ENCODE results near the gene TSSK6. TPM values are rescaled to one million over a fixed set of nuclear protein-coding genes. Genes with fewer than 3 reads are reported as not detected.
"Not testable (repeated sequence)": the region's sequence is repeated elsewhere in the genome, so short reads cannot be mapped to it uniquely, and the experiment has no call there.

Gene TSSK6
- total RNA-seq, 2 experiments from 2014 or later, result 3.4 to 3.9 TPM

DNA sequence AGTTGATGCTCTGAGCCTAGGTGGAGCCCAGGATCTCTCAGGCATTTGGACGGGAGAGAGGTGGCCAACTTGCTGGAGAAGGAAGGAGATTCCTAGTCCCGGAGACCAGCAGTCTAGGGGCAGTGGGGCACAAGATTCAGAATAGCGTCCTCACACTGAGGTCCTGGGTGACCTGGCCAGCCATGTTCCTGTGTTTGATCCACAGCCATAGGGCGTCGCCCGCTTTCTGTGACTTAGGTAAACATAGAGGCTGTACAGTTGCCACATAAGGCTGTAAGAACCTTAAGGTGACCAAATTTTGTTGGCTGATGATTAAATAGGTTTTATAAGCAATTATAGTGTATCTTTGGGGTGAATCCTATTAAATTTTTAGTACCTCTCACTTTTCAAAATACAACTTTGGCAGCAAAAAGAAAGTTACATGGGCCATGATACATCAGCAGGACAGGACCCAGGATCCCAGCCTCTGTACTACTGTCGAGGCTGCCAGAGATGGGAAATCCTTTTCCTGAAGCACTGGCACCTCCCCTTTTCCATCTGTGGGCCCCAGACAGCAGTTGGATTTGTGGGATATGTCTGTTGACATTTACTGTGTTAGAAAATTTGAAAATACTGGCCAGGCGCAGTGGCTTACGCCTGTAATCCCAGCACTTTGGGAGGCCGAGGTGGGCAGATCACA is 37.5 kb downstream of the TSSK6 start:
- peaks cover 77% of the 10 kb centered on the region for H3K4me1 Mint-ChIP-seq (ENCODE audit: low read depth)
- DNase-seq (no peak), ATAC-seq (no peak)
- no peak overlapping the region for H3K4me3 Mint-ChIP-seq
- ChIA-PET CTCF (interaction anchor here (0.6 kb wide), 1 partner anchor 120 kb away, joined by 4 read pairs; no protein-coding TSS in a partner anchor), POLR2A (interaction anchor here (0.8 to 1.5 kb wide), 2 partner anchors 10 to 19 kb away, joined by 3 to 4 read pairs; no protein-coding TSS in a partner anchor)
- peaks cover 50% of the 10 kb centered on the region for H3K36me3 Mint-ChIP-seq (ENCODE audit: low read depth)
- peak overlapping the region; percentile 27 for H3K27ac Mint-ChIP-seq
- no peaks in the 10 kb centered on the region for H3K9me3 Mint-ChIP-seq (ENCODE audit: insufficient read depth)
- H3K27me3 Mint-ChIP-seq (ENCODE audit: low read depth), result no peaks in the 10 kb centered on the region

DNA sequence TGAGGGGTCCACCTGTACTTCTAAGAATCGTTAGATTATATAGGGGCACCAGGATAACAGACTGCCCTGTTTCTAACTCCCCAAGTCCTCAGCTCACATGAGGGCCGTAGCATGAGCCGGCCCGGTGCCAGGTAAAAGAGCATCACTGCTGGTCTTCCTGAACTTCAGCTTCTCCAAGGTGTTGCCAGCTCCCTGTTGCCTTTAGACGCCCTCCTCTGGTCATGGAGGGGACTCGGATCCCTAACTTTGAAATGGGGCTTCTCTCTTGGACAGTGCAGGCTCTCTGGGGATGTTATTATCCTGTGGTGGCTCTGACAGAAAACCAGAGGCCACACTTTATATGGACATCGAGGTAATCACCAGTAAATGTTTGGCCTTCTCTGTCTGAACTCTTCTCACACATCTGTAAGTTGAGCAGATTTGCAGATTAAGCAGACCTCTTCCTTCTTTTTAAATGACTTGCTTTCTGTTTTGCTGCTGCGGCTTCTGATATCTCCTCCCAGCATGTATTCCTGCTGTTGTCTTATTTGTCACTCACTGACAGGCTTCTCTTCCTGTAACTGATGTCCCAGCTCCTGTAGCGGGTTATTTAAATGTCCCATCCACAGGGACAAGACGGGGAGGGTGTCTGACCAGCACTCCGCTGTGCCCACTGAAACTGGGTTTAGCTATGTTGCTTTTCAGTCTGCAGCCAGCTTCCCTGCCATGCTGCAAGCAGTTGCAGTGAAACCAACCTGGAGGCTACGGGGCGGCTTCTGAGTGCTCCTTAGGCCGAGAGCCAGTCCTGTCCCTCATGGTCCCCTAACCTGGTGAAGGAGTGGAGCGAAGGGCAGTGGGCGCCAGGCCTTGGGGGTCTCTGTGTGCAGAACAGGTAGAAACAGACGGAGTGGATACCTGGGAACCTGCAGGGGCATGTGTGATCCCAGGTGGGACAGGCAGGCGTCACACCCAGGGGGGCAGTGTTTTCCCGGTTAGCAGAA is 39.2 kb downstream of the TSSK6 start:
- H3K36me3 Mint-ChIP-seq (ENCODE audit: low read depth), result peaks cover 58% of the 10 kb centered on the region
- ATAC-seq (no peak), DNase-seq (no peak)
- ChIA-PET POLR2A (no interaction called here), CTCF (interaction anchor here (1.0 to 2.6 kb wide), 3 partner anchors 13 to 109 kb away, joined by 3 to 13 read pairs (median 4); no protein-coding TSS in a partner anchor)
- H3K4me1 Mint-ChIP-seq (ENCODE audit: low read depth), result peaks cover 81% of the 10 kb centered on the region
- H3K27me3 Mint-ChIP-seq (ENCODE audit: low read depth), result no peaks in the 10 kb centered on the region
- H3K4me3 Mint-ChIP-seq, result no peak overlapping the region
- H3K27ac Mint-ChIP-seq, result peak overlapping the region; percentile 75
- no peaks in the 10 kb centered on the region for H3K9me3 Mint-ChIP-seq (ENCODE audit: insufficient read depth)

DNA sequence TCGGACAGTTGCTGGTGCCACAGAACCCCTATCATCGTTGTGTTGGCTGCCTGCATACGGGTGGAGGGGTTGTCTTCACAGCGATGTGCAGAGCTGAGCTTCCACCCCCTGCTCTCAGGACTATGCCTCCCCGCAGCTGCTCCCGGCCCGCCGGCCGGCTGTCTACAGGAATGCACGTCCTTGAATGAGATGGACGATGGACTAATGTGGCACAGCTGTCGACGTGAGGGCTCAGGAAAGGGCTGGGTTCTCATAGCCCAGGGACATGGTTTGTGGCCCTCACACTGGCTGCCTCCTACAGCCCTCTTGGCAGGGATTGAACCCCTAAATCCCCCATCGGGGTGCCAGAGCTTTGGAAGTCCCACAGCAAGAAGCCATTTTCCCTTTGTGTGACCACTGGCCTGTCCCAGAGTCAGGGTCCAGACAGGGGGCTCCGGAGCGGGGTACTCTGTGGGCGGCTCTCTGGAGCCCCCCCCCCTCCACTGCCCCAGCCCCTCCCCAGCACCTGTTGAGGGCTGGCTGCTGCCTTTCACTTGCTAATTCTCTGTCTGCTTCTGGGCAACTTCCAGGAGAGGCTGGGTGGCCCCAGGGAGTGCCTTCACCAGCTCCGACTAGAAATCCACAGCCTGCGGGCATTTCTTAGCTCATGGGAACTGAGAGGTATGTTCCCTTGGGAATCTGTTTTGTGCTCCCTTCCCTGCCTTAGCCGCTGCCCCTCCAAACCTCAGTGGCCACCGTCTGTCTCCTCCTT is 40.2 kb downstream of the TSSK6 start:
- POLR2A ChIA-PET, result no interaction called here
- Mint-ChIP-seq H3K4me1 (ENCODE audit: low read depth) (peaks cover 79% of the 10 kb centered on the region), H3K36me3 (ENCODE audit: low read depth) (peaks cover 56% of the 10 kb centered on the region), H3K9me3 (ENCODE audit: insufficient read depth) (no peaks in the 10 kb centered on the region), H3K4me3 (no peak overlapping the region), H3K27ac (peak overlapping the region; percentile 75), H3K27me3 (ENCODE audit: low read depth) (no peaks in the 10 kb centered on the region)
- ATAC-seq, result no peak
- no peak for DNase-seq
- CTCF ChIA-PET, result interaction anchor here (1.0 to 2.6 kb wide), 3 partner anchors 14 to 108 kb away, joined by 3 to 13 read pairs (median 4); no protein-coding TSS in a partner anchor

DNA sequence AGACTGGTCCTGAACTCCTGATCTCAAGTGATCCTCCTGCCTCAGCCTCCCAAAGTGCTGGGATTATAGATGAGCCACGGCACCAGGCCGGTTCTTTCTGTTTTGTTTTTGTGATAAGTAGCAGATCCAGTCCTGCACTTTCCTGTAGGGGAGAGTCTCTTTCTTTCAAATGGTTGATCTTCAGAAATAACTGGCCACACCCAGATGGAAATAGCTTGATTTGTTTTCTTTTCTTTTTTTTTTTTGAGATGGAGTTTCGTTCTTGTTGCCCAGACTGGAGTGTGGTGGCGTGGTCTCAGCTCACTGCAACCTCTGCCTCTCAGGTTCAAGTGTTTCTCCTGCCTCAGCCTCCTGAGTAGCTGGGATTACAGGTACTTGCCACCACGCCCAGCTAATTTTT is 43.2 kb downstream of the TSSK6 start:
- H3K4me3 Mint-ChIP-seq; DNase-seq; H3K27me3 Mint-ChIP-seq (ENCODE audit: low read depth); ATAC-seq; POLR2A ChIA-PET: not testable (repeated sequence)
- CTCF ChIA-PET, result interaction anchor here (1.7 kb wide), 1 partner anchor 18 kb away, joined by 8 read pairs; no protein-coding TSS in a partner anchor
- Mint-ChIP-seq H3K27ac (peak overlapping the region; percentile 49), H3K36me3 (ENCODE audit: low read depth) (peaks cover 67% of the 10 kb centered on the region), H3K9me3 (ENCODE audit: insufficient read depth) (peaks cover 17% of the 10 kb centered on the region), H3K4me1 (ENCODE audit: low read depth) (peaks cover 62% of the 10 kb centered on the region)

DNA sequence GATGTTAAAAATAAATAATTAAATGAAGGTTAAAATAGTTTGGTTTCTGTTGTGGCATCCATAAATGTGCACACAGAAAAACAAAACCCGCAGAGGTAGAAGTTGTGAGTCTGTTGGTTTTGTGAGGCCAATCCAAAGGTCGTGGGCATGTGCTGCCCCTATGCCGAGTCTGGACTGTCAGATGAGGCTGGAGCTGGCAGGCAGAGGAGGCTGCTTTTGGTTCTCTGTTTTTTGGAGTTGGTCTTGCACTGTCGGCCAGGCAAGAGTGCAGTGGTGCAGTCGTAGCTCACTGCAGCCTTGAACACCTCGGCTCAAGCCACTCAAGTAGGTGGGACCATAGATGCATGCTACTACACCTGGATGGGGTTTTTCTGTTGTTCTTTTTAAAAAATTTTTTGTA is 43.7 kb downstream of the TSSK6 start:
- Mint-ChIP-seq H3K27ac (peak overlapping the region; percentile 43), H3K9me3 (ENCODE audit: insufficient read depth) (peaks cover 19% of the 10 kb centered on the region), H3K27me3 (ENCODE audit: low read depth) (no peaks in the 10 kb centered on the region), H3K4me1 (ENCODE audit: low read depth) (peaks cover 60% of the 10 kb centered on the region), H3K4me3 (no peak overlapping the region), H3K36me3 (ENCODE audit: low read depth) (peaks cover 69% of the 10 kb centered on the region)
- POLR2A ChIA-PET, result interaction anchor here (0.6 kb wide), 1 partner anchor 40 kb away, joined by 3 read pairs; no protein-coding TSS in a partner anchor
- ATAC-seq (no peak), DNase-seq (no peak)
- CTCF ChIA-PET, result interaction anchor here (1.7 kb wide), 1 partner anchor 18 kb away, joined by 8 read pairs; no protein-coding TSS in a partner anchor

DNA sequence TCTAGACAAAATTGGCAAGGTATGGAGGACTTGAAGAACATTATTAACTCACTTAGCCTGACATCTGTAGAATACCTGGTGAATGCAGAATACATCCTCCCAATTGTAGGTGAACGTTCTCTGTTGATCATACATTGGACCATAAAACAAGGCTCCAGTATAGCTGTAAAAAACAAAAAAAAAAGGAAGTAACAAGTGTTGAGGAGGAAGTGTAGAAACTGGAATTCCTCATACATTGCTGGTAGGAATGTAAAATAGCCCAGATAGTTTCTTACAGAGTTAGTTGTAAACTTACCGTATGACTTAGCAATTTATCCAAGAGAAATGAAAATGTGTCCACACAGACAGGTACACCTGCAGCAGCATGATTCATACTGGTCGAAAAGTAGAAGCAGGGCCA is 44.8 kb downstream of the TSSK6 start:
- ATAC-seq, result no peak
- CTCF ChIA-PET, result no interaction called here
- Mint-ChIP-seq H3K4me3 (no peak overlapping the region), H3K9me3 (ENCODE audit: insufficient read depth) (peaks cover 25% of the 10 kb centered on the region), H3K36me3 (ENCODE audit: low read depth) (peaks cover 73% of the 10 kb centered on the region), H3K4me1 (ENCODE audit: low read depth) (peaks cover 61% of the 10 kb centered on the region), H3K27me3 (ENCODE audit: low read depth) (no peaks in the 10 kb centered on the region), H3K27ac (peak overlapping the region; percentile 45)
- POLR2A ChIA-PET, result interaction anchor here (0.7 kb wide), 1 partner anchor 11 kb away, joined by 3 read pairs; no protein-coding TSS in a partner anchor
- no peak for DNase-seq

DNA sequence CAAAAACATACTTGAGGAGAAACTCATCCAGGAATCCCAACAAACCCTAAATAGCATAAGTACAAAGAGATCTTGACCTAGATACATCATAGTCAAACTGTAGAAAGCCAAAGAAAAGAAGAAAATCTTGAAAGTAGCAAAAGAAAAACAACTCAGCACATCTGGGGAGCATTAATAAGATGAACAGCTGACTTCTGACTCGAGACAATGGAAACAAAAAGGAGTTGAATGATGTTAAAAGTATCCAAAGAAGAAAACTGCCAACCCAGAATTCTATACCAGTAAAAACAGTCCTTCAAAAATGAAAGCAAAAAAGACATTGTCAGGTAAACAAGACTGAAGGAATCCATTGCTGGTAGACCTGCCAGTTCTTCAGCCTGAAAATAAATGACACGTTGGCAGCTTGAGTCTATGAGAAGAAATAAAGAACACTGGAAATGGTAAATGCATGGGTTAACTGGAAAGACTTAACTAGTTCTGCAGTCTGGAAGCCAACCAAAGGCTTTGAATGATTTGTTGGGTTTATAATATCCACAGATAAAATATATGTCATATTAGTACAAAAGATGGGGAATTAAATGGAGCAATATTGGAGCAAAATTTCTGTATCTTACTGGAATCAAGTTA is 46.8 kb downstream of the TSSK6 start:
- ChIA-PET CTCF (interaction anchor here (1.7 kb wide), 1 partner anchor 61 kb away, joined by 4 read pairs; no protein-coding TSS in a partner anchor), POLR2A (interaction anchor here (1.2 to 1.5 kb wide), 2 partner anchors 9 to 11 kb away, joined by 4 to 5 read pairs; no protein-coding TSS in a partner anchor)
- H3K4me3 Mint-ChIP-seq, result no peak overlapping the region
- no peak for ATAC-seq
- H3K4me1 Mint-ChIP-seq (ENCODE audit: low read depth), result peaks cover 58% of the 10 kb centered on the region
- H3K9me3 Mint-ChIP-seq (ENCODE audit: insufficient read depth), result peaks cover 25% of the 10 kb centered on the region
- no peak for DNase-seq
- peak overlapping the region; percentile 54 for H3K27ac Mint-ChIP-seq
- H3K36me3 Mint-ChIP-seq (ENCODE audit: low read depth), result peaks cover 78% of the 10 kb centered on the region
- H3K27me3 Mint-ChIP-seq (ENCODE audit: low read depth), result no peaks in the 10 kb centered on the region

DNA sequence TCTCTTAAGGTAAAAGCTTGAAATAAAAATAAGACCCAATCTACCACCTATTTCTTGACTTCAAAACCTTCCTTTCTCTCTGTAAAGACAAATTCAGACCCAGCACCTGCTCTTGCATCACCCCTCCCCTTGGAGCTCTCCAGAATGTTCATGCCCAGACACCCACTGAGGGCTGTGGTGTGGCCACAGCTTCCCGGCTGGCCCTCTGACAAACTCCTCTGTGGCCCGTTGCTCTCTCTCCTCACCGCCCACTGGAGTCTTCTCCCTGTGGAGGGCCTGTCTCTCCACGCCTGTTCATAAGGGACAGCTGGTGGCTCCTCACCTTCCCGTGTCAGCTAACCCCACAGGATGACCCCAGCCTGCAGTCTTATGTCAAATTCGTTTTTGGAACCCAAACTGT is 49.1 kb downstream of the TSSK6 start:
- Mint-ChIP-seq H3K27ac (peak overlapping the region; percentile 50), H3K4me1 (ENCODE audit: low read depth) (peaks cover 58% of the 10 kb centered on the region), H3K27me3 (ENCODE audit: low read depth) (no peaks in the 10 kb centered on the region), H3K9me3 (ENCODE audit: insufficient read depth) (peaks cover 25% of the 10 kb centered on the region), H3K4me3 (no peak overlapping the region), H3K36me3 (ENCODE audit: low read depth) (peaks cover 73% of the 10 kb centered on the region)
- ATAC-seq (no peak), DNase-seq (no peak)
- POLR2A ChIA-PET, result no interaction called here
- CTCF ChIA-PET, result interaction anchor here (1.0 to 1.5 kb wide), 2 partner anchors 25 to 81 kb away, joined by 3 read pairs; no protein-coding TSS in a partner anchor

DNA sequence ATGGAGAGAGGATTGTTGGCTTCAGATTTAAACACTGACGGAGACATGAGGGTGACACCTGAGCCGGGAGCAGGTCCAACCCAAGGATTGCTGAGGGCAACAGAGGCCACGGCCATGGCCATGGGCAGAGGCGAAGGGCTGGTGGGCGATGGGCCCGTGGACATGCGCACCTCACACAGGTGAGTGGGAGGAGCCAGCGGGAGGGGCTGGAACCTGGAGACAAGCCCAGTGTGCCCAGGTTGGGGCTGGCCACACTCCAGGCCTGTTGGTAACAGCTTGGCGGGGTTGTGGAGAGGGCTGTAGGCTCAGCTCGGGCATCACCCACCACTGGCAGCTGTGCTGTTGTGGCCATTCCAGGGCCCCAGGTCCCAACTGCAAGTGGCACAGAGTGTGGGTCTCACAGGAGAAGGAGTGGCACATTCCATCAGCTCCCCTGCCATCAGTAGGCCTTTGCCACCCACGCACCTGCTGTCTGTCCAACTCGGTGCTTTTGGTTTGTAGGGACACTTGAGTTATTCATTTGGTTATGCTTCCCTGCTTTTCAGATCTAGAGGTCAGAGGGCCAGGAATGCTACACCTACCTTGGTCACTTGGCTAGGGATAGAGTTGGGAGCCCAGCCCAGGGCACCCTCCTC is 49.8 kb downstream of the TSSK6 start:
- POLR2A ChIA-PET, result no interaction called here
- CTCF ChIA-PET, result interaction anchor here (1.0 kb wide), 1 partner anchor 25 kb away, joined by 3 read pairs; no protein-coding TSS in a partner anchor
- Mint-ChIP-seq H3K27ac (peak overlapping the region; percentile 50), H3K27me3 (ENCODE audit: low read depth) (no peaks in the 10 kb centered on the region), H3K4me1 (ENCODE audit: low read depth) (peaks cover 59% of the 10 kb centered on the region), H3K4me3 (no peak overlapping the region), H3K9me3 (ENCODE audit: insufficient read depth) (peaks cover 25% of the 10 kb centered on the region), H3K36me3 (ENCODE audit: low read depth) (peaks cover 74% of the 10 kb centered on the region)
- no peak for ATAC-seq
- DNase-seq, result no peak

DNA sequence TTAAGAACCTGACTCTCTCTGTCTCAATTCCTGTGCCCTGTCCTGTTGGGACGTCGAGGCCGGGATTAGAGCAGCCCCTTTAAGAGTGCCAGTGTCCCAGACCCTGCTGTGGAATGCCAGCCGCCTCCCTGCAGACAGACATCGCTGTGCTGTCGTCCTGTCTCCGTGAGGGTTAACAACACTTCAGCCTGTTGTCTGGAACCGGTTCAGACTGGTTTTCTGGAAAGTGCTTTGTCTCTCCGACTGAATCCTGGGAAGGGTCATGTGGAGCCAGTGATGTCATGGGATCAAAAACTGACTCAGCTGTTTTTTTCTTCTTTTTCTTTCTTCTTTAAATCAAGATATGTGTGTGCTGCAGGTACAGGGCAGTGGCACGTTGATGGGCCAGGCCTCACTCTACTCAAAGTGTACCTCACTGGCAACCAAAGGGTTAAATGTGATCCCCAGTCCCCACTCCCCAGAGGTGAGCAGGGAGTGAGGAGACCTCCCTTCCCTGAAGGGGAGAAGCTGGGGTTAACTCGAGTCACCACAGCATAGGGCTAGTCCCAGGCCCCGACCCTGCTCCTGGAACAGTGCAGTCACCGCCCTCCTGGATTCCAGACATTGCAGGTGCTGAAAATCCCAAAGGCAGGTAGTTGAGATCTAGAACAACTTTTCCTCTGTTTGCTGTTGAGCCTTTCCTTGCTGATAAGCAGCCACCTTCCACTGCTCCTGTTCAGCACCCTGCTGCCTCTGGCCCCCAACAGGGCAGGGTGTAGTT is 50.8 kb downstream of the TSSK6 start:
- no peaks in the 10 kb centered on the region for H3K27me3 Mint-ChIP-seq (ENCODE audit: low read depth)
- no peak overlapping the region for H3K4me3 Mint-ChIP-seq
- CTCF ChIA-PET, result no interaction called here
- H3K36me3 Mint-ChIP-seq (ENCODE audit: low read depth), result peaks cover 68% of the 10 kb centered on the region
- DNase-seq, result no peak
- no peak for ATAC-seq
- H3K4me1 Mint-ChIP-seq (ENCODE audit: low read depth), result peaks cover 67% of the 10 kb centered on the region
- peak overlapping the region; percentile 19 for H3K27ac Mint-ChIP-seq
- POLR2A ChIA-PET, result no interaction called here
- peaks cover 25% of the 10 kb centered on the region for H3K9me3 Mint-ChIP-seq (ENCODE audit: insufficient read depth)

Data from activated CD8-positive, alpha-beta T cell treated with anti-CD3 and anti-CD28 coated beads, Interleukin-2, amount 10 ng/mL, durations not matched to agents 7 days and 5 days (primary cell).